OCI-LY1 (cell line): ENCODE measurements around the gene MYL12B.

Experiments used
- H2AFZ ChIP-seq: fragments of 200-600 bp; sonication (generic), shearing (Covaris generic); 2 replicates; pipeline ENCODE4 v1.6.0; 2014; ENCODE audit warnings: antibody characterized with exemption, mild to moderate bottlenecking, low read length
- H3F3A ChIP-seq: fragments of 200-600 bp; sonication (generic), shearing (Covaris generic); 2 replicates; pipeline ENCODE4 v1.6.0; 2014; ENCODE audit warnings: mild to moderate bottlenecking, antibody characterized with exemption, low read length, moderate library complexity; ENCODE audit not compliant: insufficient read depth
- H3K27ac ChIP-seq: fragments of 200-600 bp; sonication (generic); 2 replicates; pipeline ENCODE4 v1.5.1; 2014; ENCODE audit warnings: low read length, mixed run types, mild to moderate bottlenecking, low read depth; ENCODE audit not compliant: poor library complexity, severe bottlenecking
- H3K27me3 ChIP-seq: fragments of 200-600 bp; sonication (generic); 2 replicates; pipeline ENCODE4 v1.6.0; 2014; ENCODE audit warnings: antibody characterized with exemption, mild to moderate bottlenecking, low read length, moderate library complexity; ENCODE audit not compliant: insufficient read depth
- H3K36me3 ChIP-seq: fragments of 200-600 bp; sonication (generic); 2 replicates; pipeline ENCODE4 v1.6.1; 2014; ENCODE audit warnings: mild to moderate bottlenecking, antibody characterized with exemption, low read length, moderate library complexity, mixed read lengths; ENCODE audit not compliant: insufficient read depth
- H3K4me1 ChIP-seq: fragments of 200-600 bp; sonication (generic); 2 replicates; pipeline ENCODE4 v1.5.1; 2014; ENCODE audit warnings: mild to moderate bottlenecking, low read length, moderate library complexity; ENCODE audit not compliant: insufficient read depth, severe bottlenecking
- H3K4me2 ChIP-seq: fragments of 200-600 bp; sonication (generic), shearing (Covaris generic); 2 replicates; pipeline ENCODE4 v1.6.1; 2014; ENCODE audit warnings: low read length
- H3K4me3 ChIP-seq: fragments of 200-600 bp; sonication (generic); 2 replicates; pipeline ENCODE4 v1.5.1; 2014; ENCODE audit warnings: low read length, low read depth, mild to moderate bottlenecking, mixed read lengths; ENCODE audit not compliant: poor library complexity, severe bottlenecking
- H3K79me2 ChIP-seq: fragments of 200-600 bp; shearing (Covaris generic); 2 replicates; pipeline ENCODE4 v1.6.1; 2016; ENCODE audit warnings: mixed run types, low read length, mixed read lengths; ENCODE audit not compliant: insufficient read depth
- H3K9ac ChIP-seq: fragments of 200-600 bp; sonication (generic), shearing (Covaris generic); 2 replicates; pipeline ENCODE4 v1.6.1; 2014; ENCODE audit warnings: mild to moderate bottlenecking, low read length, mixed read lengths
- H3K9me2 ChIP-seq: fragments of 200-600 bp; sonication (generic), shearing (Covaris generic); 2 replicates; pipeline ENCODE4 v1.6.1; 2014; ENCODE audit warnings: low read depth, mild to moderate bottlenecking, low read length, mixed read lengths
- H3K9me3 ChIP-seq: fragments of 200-600 bp; shearing (Covaris generic); 2 replicates; pipeline ENCODE4 v1.6.1; 2014; ENCODE audit warnings: low read length, mixed read lengths
- H4K20me1 ChIP-seq: fragments of 200-600 bp; sonication (generic), shearing (Covaris generic); 2 replicates; pipeline ENCODE4 v1.6.0; 2016; ENCODE audit warnings: mild to moderate bottlenecking, low read length; ENCODE audit not compliant: insufficient read depth
- CTCF ChIP-seq: fragments of 200-600 bp; sonication (generic), shearing (Covaris generic); IDR thresholded peaks from 2 replicates; pipeline ENCODE4 v1.5.1; 2017; ENCODE audit warnings: mild to moderate bottlenecking, antibody characterized with exemption, low read length, moderate library complexity, mixed read lengths
- EZH2 ChIP-seq: fragments of 200-600 bp; sonication (generic), shearing (Covaris generic); IDR thresholded peaks from 2 replicates; pipeline ENCODE4 v1.8.0; 2017; ENCODE audit warnings: borderline replicate concordance, mixed run types, mild to moderate bottlenecking, antibody characterized with exemption, low read length, moderate library complexity, mixed read lengths

The MYL12B gene

GRCh38 chr18:3233004-3233403 lies 28.9 kb upstream of the MYL12B start:
- H3K9me2 ChIP-seq: no peaks in the 10 kb centered on the region
- H3K27ac ChIP-seq: no peak overlapping the region
- H3F3A ChIP-seq: no peaks in the 10 kb centered on the region
- H4K20me1 ChIP-seq: no peaks in the 10 kb centered on the region
- no peak overlapping the region for H2AFZ ChIP-seq
- H3K27me3 ChIP-seq: no peaks in the 10 kb centered on the region
- H3K36me3 ChIP-seq: no peaks in the 10 kb centered on the region
- TF ChIP-seq EZH2 (no peak), CTCF (no peak)
- peaks cover 9% of the 10 kb centered on the region for H3K4me1 ChIP-seq
- H3K4me3 ChIP-seq: no peak overlapping the region
- no peaks in the 10 kb centered on the region for H3K79me2 ChIP-seq
- no peak overlapping the region for H3K9ac ChIP-seq
- H3K4me2 ChIP-seq: no peak overlapping the region
- H3K9me3 ChIP-seq: no peaks in the 10 kb centered on the region

GRCh38 chr18:3233433-3234168 lies 28.3 kb upstream of the MYL12B start:
- Histone ChIP-seq H3K9me2 (no peaks in the 10 kb centered on the region), H4K20me1 (no peaks in the 10 kb centered on the region), H3K27me3 (no peaks in the 10 kb centered on the region), H3K9ac (no peak overlapping the region), H3K9me3 (no peaks in the 10 kb centered on the region), H3K27ac (no peak overlapping the region), H3K79me2 (no peaks in the 10 kb centered on the region), H2AFZ (no peak overlapping the region), H3F3A (no peaks in the 10 kb centered on the region), H3K4me3 (no peak overlapping the region), H3K36me3 (no peaks in the 10 kb centered on the region), H3K4me1 (peaks cover 9% of the 10 kb centered on the region), H3K4me2 (no peak overlapping the region)
- TF ChIP-seq EZH2 (no peak), CTCF (no peak)

GRCh38 chr18:3234457-3234856 lies 27.5 kb upstream of the MYL12B start:
- H3K79me2 ChIP-seq: no peaks in the 10 kb centered on the region
- H3K27ac ChIP-seq: no peak overlapping the region
- H3K4me3 ChIP-seq: no peak overlapping the region
- H3K4me2 ChIP-seq: no peak overlapping the region
- H3K27me3 ChIP-seq: no peaks in the 10 kb centered on the region
- H3K9me3 ChIP-seq: no peaks in the 10 kb centered on the region
- H3K4me1 ChIP-seq: peaks cover 9% of the 10 kb centered on the region
- no peak overlapping the region for H2AFZ ChIP-seq
- H3K9ac ChIP-seq: no peak overlapping the region
- TF ChIP-seq CTCF (no peak), EZH2 (no peak)
- no peaks in the 10 kb centered on the region for H3K36me3 ChIP-seq
- H4K20me1 ChIP-seq: no peaks in the 10 kb centered on the region
- no peaks in the 10 kb centered on the region for H3K9me2 ChIP-seq
- no peaks in the 10 kb centered on the region for H3F3A ChIP-seq
